ENCODE results near the gene ZIC2.
A peak's percentile ranks its signal among the peaks of the same experiment; 100 is the strongest.

The ZIC2 gene

DNA sequence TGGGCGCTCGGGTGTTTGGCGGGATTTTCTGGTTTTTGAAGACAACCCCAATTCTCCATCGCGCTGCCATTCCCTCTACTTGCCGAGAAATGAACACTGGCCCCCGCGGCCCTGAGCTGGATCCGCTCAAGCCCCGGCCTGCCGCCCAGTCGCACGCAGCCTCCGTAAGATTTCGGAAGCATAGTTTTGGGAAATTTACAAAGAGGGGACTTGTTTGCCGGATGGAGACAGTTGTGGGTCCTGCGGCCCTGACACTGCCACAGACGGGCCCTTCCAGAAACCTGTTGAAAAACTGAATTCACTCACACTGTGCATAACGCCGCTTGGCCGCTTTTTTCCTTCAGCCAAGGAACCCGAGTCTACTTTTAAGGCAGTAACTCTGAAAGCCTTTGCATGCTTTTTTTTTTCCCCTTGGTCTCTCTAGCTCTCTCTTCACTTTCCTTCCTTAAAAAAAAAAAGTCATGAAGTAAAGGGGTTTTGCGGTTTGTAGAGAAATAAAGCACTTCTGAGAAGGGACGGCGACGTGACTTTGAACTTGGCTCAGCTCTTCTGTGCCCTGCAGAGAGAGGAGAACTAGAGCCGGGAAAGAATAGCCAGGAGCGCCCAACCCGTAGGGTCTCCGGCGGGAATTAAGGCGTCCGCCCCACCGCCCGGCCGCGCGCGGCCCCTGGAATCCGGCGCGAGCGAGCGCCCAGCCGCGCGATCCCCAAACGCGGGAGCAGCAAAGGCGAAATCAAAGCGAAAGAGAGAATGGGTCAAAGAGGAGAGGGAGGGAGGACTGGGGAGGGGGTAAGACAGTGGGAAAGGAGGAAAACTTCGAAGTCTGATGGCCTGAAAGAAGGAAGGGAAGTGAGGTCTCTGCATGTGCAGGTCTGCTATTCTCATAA lies 3.4 kb upstream of the ZIC2 start:
- H3K36me3 Mint-ChIP-seq (ENCODE audit: low read depth), result no peaks in the 10 kb centered on the region
- no peak for DNase-seq
- H3K4me1 Mint-ChIP-seq, result peaks cover 37% of the 10 kb centered on the region
- peak overlapping the region; percentile 74 for H3K4me3 Mint-ChIP-seq
- H3K9me3 Mint-ChIP-seq, result peaks cover 3% of the 10 kb centered on the region
- TF ChIP-seq, protein P1, sequence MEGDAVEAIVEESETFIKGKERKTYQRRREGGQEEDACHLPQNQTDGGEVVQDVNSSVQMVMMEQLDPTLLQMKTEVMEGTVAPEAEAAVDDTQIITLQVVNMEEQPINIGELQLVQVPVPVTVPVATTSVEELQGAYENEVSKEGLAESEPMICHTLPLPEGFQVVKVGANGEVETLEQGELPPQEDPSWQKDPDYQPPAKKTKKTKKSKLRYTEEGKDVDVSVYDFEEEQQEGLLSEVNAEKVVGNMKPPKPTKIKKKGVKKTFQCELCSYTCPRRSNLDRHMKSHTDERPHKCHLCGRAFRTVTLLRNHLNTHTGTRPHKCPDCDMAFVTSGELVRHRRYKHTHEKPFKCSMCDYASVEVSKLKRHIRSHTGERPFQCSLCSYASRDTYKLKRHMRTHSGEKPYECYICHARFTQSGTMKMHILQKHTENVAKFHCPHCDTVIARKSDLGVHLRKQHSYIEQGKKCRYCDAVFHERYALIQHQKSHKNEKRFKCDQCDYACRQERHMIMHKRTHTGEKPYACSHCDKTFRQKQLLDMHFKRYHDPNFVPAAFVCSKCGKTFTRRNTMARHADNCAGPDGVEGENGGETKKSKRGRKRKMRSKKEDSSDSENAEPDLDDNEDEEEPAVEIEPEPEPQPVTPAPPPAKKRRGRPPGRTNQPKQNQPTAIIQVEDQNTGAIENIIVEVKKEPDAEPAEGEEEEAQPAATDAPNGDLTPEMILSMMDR (IDR thresholded peaks at IDR 0.05), result no peak
- peaks cover 78% of the 10 kb centered on the region for H3K27me3 Mint-ChIP-seq (ENCODE audit: low read depth, poor library complexity)
- no peak overlapping the region for H3K27ac Mint-ChIP-seq

DNA sequence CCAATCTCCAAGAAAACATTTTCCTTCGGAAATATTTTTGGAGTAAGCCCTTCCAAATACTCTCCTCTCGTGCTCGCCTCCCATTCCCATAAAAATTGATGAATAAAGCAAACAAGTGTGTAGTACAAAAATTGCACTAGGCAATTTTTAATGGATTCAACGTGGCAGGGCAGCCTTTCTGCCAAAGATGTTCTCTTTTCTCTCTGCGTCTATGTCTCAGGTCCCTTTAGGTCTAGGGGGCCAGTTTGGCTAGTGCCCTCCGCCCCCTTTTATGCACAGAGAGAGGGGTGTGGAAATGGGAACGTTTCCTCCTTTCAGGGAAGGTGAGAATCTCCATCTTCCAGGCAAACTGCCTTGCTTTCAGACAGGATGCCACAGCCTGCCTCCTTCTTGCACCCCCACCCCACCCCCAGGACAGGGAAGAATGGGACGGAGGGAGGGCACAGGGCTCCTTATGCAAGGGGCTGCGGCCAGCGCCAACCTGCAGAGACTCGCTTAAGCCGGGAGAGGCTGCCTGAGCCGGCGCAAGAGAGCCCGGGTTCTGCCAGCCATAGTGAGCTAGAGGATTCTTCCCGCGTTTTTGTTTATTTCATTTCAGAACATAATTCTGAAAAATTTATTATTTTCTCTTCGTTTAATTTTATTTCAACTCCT lies 2.7 kb upstream of the ZIC2 start:
- Mint-ChIP-seq H3K4me1 (peaks cover 45% of the 10 kb centered on the region), H3K27ac (no peak overlapping the region), H3K27me3 (ENCODE audit: low read depth, poor library complexity) (peaks cover 78% of the 10 kb centered on the region), H3K36me3 (ENCODE audit: low read depth) (no peaks in the 10 kb centered on the region), H3K4me3 (peak overlapping the region; percentile 74), H3K9me3 (peaks cover 3% of the 10 kb centered on the region)
- TF ChIP-seq, protein P1 (IDR thresholded peaks at IDR 0.05), result no peak
- no peak for DNase-seq

DNA sequence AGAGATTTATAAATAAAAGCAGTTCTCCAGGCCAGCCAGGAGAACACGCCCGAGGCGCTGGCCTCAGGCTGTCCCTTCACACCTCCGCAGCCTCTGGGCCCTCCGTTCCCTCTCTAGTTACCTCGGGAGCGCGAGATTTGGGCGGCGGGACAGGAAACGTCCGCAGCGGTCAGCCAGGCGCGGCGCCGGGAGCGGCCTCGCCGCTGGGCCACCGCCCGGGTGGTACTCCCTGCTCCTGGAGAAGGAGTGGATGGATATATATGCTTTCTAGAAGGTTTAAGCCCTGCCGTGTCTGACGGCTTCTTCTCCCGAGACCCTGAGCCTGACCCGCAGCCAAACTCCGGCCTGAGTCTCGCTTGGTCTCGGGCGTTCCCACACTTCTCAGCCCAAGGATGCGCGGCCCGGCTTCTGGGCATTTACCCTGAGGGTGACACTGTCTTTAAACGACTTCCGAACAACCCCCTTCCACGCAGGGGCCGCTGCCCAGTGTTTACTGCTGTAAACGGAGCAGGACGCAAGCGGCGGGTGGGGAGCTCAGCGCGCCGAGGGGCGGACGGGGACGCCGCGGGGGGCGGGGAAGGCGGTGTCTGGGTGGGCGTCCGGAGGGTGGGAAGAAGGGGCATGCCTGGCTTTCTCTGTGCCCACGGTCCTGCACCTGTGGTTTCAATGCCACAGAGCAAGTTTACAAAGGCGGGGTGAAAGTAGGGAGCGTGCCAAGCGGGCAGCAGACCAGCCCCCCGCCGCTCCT lies 2.0 kb upstream of the ZIC2 start:
- Mint-ChIP-seq H3K27ac (no peak overlapping the region), H3K4me3 (peak overlapping the region; percentile 74), H3K36me3 (ENCODE audit: low read depth) (no peaks in the 10 kb centered on the region), H3K4me1 (peaks cover 47% of the 10 kb centered on the region), H3K27me3 (ENCODE audit: low read depth, poor library complexity) (peaks cover 78% of the 10 kb centered on the region), H3K9me3 (peaks cover 3% of the 10 kb centered on the region)
- peak; percentile 45 for DNase-seq
- TF ChIP-seq, protein P1 (IDR thresholded peaks at IDR 0.05), result no peak

GRCh38 chr13:99980201-99980823 lies 1.3 kb upstream of the ZIC2 start:
- DNase-seq, result peak; percentile 83
- no peak overlapping the region for H3K27ac Mint-ChIP-seq
- H3K27me3 Mint-ChIP-seq (ENCODE audit: low read depth, poor library complexity), result peaks cover 78% of the 10 kb centered on the region
- TF ChIP-seq, protein P1 (IDR thresholded peaks at IDR 0.05), result no peak
- peaks cover 3% of the 10 kb centered on the region for H3K9me3 Mint-ChIP-seq
- no peaks in the 10 kb centered on the region for H3K36me3 Mint-ChIP-seq (ENCODE audit: low read depth)
- H3K4me3 Mint-ChIP-seq, result peak overlapping the region; percentile 74
- H3K4me1 Mint-ChIP-seq, result peaks cover 48% of the 10 kb centered on the region

GRCh38 chr13:99980824-99981734 lies 505 bp upstream of the ZIC2 start:
- TF ChIP-seq, protein P1 (IDR thresholded peaks at IDR 0.05), result no peak
- Mint-ChIP-seq H3K4me3 (peak overlapping the region; percentile 72), H3K9me3 (peaks cover 3% of the 10 kb centered on the region), H3K4me1 (peaks cover 54% of the 10 kb centered on the region), H3K36me3 (ENCODE audit: low read depth) (peaks cover 4% of the 10 kb centered on the region), H3K27me3 (ENCODE audit: low read depth, poor library complexity) (peaks cover 76% of the 10 kb centered on the region), H3K27ac (no peak overlapping the region)
- peak; percentile 73 for DNase-seq
